NK-92 treated with Interleukin-12 subunit alpha and Interleukin-12 subunit beta, amount 100 ng/mL, for 24 hours (cell line): ENCODE measurements around the gene PTTG2.

Experiments used
- DNase-seq: peaks from one replicate; lab custom pipeline; 2025; lab: John Stamatoyannopoulos, UW

The PTTG2 gene

GRCh38 chr4:38009421-38009820 lies 49.2 kb downstream of the PTTG2 start:
- no peak for DNase-seq

GRCh38 chr4:38009949-38010348 lies 49.8 kb downstream of the PTTG2 start:
- DNase-seq = no peak
